ENCODE measurements around the gene FIP1L1. TPM values are rescaled to one million over a fixed set of nuclear protein-coding genes. Genes with fewer than 3 reads are reported as not detected.
A peak's percentile ranks its signal among the peaks of the same experiment; 100 is the strongest.

The FIP1L1 gene
- total and polyA plus RNA-seq, 2 of the 13 experiments (the other 11 are each of a cell fraction or from before 2014, with no cell fraction given), result 14.9 to 69.4 TPM

DNA sequence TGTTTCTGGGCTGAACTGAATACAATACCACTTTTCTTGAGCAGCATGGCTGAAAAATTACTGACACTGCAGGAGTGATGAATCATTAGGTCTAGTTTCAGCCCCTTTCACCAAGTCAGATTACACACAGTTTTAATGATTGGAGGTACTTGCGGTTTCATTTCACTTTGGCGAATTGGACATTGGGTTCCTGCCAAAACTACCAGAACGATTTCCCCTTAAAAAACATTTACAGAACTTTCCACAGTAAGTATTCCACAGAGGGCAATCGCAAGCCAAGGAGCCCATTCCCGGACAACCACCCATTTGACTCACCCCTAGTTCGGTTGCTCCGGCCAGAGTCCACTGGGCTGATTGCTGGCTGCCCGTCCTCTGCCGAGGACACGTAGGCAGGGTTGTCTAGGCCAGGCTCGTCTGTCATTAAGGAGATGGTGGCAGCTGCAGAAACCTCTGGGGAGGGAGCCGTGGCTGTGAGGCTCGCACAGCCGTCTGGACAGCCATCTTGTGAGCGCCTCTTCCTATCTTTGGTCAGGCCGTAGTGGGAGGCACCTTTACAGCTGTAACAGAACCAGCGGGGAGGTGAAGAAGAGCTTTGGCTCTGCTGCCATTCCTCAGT is 130.3 kb downstream of the FIP1L1 start (continued):
- TF ChIP-seq, protein P1, sequence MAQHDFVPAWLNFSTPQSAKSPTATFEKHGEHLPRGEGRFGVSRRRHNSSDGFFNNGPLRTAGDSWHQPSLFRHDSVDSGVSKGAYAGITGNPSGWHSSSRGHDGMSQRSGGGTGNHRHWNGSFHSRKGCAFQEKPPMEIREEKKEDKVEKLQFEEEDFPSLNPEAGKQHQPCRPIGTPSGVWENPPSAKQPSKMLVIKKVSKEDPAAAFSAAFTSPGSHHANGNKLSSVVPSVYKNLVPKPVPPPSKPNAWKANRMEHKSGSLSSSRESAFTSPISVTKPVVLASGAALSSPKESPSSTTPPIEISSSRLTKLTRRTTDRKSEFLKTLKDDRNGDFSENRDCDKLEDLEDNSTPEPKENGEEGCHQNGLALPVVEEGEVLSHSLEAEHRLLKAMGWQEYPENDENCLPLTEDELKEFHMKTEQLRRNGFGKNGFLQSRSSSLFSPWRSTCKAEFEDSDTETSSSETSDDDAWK (CRISPR knock-in tag; IDR thresholded peaks at IDR 0.05), result no peak
- TF ChIP-seq ZNF883 (CRISPR knock-in tag; IDR thresholded peaks at IDR 0.05; ENCODE audit: not compliant biosample characterization) (no peak), NCOA5 (CRISPR knock-in tag; IDR thresholded peaks at IDR 0.05) (no peak), RFX1 (IDR thresholded peaks at IDR 0.05) (no peak), STAG1 (CRISPR knock-in tag; IDR thresholded peaks at IDR 0.05) (peak; percentile 7; the same call in 1 of the 2 replicates), ZBTB38 (CRISPR knock-in tag; IDR thresholded peaks at IDR 0.05) (0 out of 2 replicates have a peak, but pooled peaks have one; percentile 41), FOXO1 (CRISPR knock-in tag; IDR thresholded peaks at IDR 0.05) (no peak), ZNF264 (CRISPR knock-in tag; IDR thresholded peaks at IDR 0.05) (0 out of 2 replicates have a peak, but pooled peaks have one; percentile 35), ZNF160 (CRISPR knock-in tag; IDR thresholded peaks at IDR 0.05) (peak; percentile 54; the same call in 1 of the 2 replicates), NFRKB (IDR thresholded peaks at IDR 0.05) (no peak)
- TF ChIP-seq, protein P2, sequence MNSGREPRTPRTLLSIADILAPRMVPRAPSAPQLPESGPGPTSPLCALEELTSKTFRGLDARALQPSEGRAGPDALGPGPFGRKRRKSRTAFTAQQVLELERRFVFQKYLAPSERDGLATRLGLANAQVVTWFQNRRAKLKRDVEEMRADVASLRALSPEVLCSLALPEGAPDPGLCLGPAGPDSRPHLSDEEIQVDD (CRISPR knock-in tag; IDR thresholded peaks at IDR 0.05; ENCODE audit: borderline replicate concordance), result no peak
- TF ChIP-seq, protein P3, sequence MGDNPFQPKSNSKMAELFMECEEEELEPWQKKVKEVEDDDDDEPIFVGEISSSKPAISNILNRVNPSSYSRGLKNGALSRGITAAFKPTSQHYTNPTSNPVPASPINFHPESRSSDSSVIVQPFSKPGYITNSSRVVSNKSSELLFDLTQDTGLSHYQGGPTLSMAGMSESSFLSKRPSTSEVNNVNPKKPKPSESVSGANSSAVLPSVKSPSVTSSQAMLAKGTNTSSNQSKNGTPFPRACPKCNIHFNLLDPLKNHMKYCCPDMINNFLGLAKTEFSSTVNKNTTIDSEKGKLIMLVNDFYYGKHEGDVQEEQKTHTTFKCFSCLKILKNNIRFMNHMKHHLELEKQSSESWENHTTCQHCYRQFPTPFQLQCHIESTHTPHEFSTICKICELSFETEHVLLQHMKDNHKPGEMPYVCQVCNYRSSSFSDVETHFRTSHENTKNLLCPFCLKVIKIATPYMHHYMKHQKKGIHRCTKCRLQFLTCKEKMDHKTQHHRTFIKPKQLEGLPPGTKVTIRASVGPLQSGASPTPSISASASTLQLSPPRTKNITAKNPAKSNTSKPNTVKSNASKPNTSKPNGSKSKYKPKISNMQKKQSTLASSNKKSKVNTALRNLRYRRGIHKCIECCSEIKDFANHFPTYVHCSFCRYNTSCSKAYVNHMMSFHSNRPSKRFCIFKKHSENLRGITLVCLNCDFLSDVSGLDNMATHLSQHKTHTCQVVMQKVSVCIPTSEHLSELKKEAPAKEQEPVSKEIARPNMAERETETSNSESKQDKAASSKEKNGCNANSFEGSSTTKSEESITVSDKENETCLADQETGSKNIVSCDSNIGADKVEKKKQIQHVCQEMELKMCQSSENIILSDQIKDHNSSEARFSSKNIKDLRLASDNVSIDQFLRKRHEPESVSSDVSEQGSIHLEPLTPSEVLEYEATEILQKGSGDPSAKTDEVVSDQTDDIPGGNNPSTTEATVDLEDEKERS (CRISPR knock-in tag; IDR thresholded peaks at IDR 0.05), result peak; percentile 72; the same call in 1 of the 2 replicates
- TF ChIP-seq, protein P4, sequence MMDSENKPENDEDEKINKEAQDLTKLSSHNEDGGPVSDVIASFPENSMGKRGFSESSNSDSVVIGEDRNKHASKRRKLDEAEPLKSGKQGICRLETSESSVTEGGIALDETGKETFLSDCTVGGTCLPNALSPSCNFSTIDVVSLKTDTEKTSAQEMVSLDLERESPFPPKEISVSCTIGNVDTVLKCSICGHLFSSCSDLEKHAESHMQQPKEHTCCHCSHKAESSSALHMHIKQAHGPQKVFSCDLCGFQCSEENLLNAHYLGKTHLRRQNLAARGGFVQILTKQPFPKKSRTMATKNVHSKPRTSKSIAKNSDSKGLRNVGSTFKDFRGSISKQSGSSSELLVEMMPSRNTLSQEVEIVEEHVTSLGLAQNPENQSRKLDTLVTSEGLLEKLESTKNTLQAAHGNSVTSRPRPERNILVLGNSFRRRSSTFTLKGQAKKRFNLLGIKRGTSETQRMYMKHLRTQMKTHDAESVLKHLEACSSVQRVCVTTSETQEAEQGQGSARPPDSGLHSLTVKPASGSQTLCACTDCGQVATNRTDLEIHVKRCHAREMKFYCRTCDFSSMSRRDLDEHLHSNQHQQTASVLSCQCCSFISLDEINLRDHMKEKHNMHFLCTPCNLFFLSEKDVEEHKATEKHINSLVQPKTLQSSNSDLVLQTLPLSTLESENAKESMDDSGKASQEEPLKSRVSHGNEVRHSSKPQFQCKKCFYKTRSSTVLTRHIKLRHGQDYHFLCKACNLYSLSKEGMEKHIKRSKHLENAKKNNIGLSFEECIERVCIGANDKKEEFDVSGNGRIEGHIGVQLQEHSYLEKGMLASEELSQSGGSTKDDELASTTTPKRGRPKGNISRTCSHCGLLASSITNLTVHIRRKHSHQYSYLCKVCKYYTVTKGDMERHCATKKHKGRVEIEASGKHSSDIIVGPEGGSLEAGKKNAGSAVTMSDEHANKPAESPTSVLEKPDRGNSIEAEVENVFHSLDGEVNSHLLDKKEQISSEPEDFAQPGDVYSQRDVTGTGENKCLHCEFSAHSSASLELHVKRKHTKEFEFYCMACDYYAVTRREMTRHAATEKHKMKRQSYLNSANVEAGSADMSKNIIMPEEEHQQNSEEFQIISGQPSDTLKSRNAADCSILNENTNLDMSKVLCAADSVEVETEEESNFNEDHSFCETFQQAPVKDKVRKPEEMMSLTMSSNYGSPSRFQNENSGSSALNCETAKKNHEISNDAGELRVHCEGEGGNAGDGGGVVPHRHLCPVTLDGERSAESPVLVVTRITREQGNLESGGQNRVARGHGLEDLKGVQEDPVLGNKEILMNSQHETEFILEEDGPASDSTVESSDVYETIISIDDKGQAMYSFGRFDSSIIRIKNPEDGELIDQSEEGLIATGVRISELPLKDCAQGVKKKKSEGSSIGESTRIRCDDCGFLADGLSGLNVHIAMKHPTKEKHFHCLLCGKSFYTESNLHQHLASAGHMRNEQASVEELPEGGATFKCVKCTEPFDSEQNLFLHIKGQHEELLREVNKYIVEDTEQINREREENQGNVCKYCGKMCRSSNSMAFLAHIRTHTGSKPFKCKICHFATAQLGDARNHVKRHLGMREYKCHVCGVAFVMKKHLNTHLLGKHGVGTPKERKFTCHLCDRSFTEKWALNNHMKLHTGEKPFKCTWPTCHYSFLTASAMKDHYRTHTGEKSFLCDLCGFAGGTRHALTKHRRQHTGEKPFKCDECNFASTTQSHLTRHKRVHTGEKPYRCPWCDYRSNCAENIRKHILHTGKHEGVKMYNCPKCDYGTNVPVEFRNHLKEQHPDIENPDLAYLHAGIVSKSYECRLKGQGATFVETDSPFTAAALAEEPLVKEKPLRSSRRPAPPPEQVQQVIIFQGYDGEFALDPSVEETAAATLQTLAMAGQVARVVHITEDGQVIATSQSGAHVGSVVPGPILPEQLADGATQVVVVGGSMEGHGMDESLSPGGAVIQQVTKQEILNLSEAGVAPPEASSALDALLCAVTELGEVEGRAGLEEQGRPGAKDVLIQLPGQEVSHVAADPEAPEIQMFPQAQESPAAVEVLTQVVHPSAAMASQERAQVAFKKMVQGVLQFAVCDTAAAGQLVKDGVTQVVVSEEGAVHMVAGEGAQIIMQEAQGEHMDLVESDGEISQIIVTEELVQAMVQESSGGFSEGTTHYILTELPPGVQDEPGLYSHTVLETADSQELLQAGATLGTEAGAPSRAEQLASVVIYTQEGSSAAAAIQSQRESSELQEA (CRISPR knock-in tag; IDR thresholded peaks at IDR 0.05; ENCODE audit: not compliant biosample characterization), result no peak
- TF ChIP-seq, protein P5, sequence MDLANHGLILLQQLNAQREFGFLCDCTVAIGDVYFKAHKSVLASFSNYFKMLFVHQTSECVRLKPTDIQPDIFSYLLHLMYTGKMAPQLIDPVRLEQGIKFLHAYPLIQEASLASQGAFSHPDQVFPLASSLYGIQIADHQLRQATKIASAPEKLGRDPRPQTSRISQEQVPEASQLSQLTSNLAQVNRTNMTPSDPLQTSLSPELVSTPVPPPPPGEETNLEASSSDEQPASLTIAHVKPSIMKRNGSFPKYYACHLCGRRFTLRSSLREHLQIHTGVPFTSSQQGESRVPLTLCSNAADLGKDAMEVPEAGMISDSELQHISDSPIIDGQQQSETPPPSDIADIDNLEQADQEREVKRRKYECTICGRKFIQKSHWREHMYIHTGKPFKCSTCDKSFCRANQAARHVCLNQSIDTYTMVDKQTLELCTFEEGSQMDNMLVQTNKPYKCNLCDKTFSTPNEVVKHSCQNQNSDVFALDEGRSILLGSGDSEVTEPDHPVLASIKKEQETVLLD (CRISPR knock-in tag; IDR thresholded peaks at IDR 0.05; ENCODE audit: low read depth), result no peak
